GM12891 (cell line): Measurements from ENCODE around the gene SNX10.

Source experiments
- PAX5 ChIP-seq: IDR thresholded peaks from 2 replicates; pipeline ENCODE4 v1.6.1; 2011; ENCODE audit warnings: low read length, moderate library complexity, mild to moderate bottlenecking; ENCODE audit not compliant: insufficient read depth, severe bottlenecking
- POLR2AphosphoS5 ChIP-seq: IDR thresholded peaks from 2 replicates; pipeline ENCODE4 v1.6.1; 2011; ENCODE audit warnings: low read depth, low read length, control low read depth
- TAF1 ChIP-seq: IDR thresholded peaks from 2 replicates; pipeline ENCODE4 v1.6.1; 2011; ENCODE audit warnings: low read depth, low read length, control low read depth

GRCh38 chr7:26356229-26356628, 64.6 kb downstream of the SNX10 start:
- no peak for TF ChIP-seq PAX5
- TF ChIP-seq POLR2AphosphoS5: no peak
- no peak for TF ChIP-seq TAF1
